Pancreas (tissue), 10 donors: ENCODE data around the gene COL9A1. TPM values are rescaled to one million over a fixed set of nuclear protein-coding genes. Genes with fewer than 3 reads are reported as not detected.

Experiments
- ATAC-seq, 4 donors: fragments of 200-7000 bp; cut with Tn5 transposase; one replicate each; pipeline versions ENCODE4 v1.8.0 to v1.9.1; 2020; ENCODE audit warnings: mild to moderate bottlenecking in 4 of 4, moderate library complexity in 4 of 4
- DNase-seq, 6 donors: peaks; one replicate each; pipeline ENCODE4 v3.0.0-alpha.2; 2020
- FAIRE-seq: peaks from 2 replicates; lab custom pipeline; 2012; peaks lifted over from hg19 to GRCh38; lab: Jason Lieb, UNC
- H3K27ac ChIP-seq, 4 donors: fragments of 200-600 bp; sonication (generic); 1 replicate in 3 of 4; 2 replicates in 1 of 4; pipeline versions ENCODE4 v1.5.0 to v1.8.0; 2020
- H3K27me3 ChIP-seq, 4 donors: fragments of 200-600 bp; one replicate each; pipeline ENCODE4 v1.8.0; 2021
- H3K36me3 ChIP-seq, 3 donors: fragments of 200-600 bp; sonication (generic) in 1 of 3; one replicate each; pipeline versions ENCODE4 v1.5.0 to v1.8.0; 2020 to 2021
- H3K4me1 ChIP-seq, 3 donors: fragments of 200-600 bp; one replicate each; pipeline ENCODE4 v1.8.0; 2021
- H3K4me3 ChIP-seq, 4 donors: fragments of 200-600 bp; sonication (generic) in 2 of 4; one replicate each; pipeline versions ENCODE4 v1.5.0 to v1.8.0; 2020 to 2021
- H3K9me3 ChIP-seq, 4 donors: fragments of 200-600 bp; one replicate each; pipeline ENCODE4 v1.8.0; 2021
- WGBS, 2 donors: extraction: QIAGEN DNeasy Blood & Tissue Kit; methylation state at CpG; one replicate each; pipeline ENCODE4 v1.1.7; 2013; 5-methylcytosine and 5-hydroxymethylcytosine counted together
- intact Hi-C, 3 donors: fragments of 100-400 bp; cut with DNase I; formaldehyde crosslinking; loops; one replicate each; pipeline versions ENCODE4 v1.11.1 to v1.14.2; 2022
- polyA plus RNA-seq, 2 donors: library from polyadenylated mRNA; stranded (reverse); fragments of 200-250 nt; gene quantifications; one replicate each; pipeline ENCODE4 v1.2.3, GENCODE V29; 2013
- total RNA-seq, 6 donors: library from RNA; stranded (reverse); fragmentation: NEBNext Ultra II Directional in 4 of 6; extraction: Animal tissue kit (Norgen Biotek cat#: 25700) in 4 of 6; gene quantifications; one replicate each; pipeline versions ENCODE4 v1.2.1 to v1.2.4, GENCODE V29; 2021 to 2023
- TF ChIP-seq, protein P1 (sequence below), 4 donors: fragments of 200-600 bp; sonication (generic) in 3 of 4; IDR thresholded peaks; one replicate each; pipeline versions ENCODE4 v1.5.0 to v1.8.0; 2021; ENCODE audit warnings: antibody characterized with exemption in 4 of 4
- donor health status: healthy with polysubstance abuse.
- donor health status: DM: no; HTN: no; CAD: no; lungs with moderate emphysema.
- donor health status: DM: no; HTN: no; CAD: no.
- donor health status: control.
- donor health status: control.
- donor health status: Bipolar disorder and iron deficiency.
- donor health status: DM: yes; HTN: yes; CAD: no.
- donor health status: DM: no; HTN: no; CAD: no.
- donor health status: DM: no; HTN: no; CAD: no.
- donor health status: DM: yes; HTN: yes; CAD: no.

Gene COL9A1
- total and polyA plus RNA-seq, 8 donors, result 0.09 to 1.1 (median 0.27) TPM; not detected in 3

DNA sequence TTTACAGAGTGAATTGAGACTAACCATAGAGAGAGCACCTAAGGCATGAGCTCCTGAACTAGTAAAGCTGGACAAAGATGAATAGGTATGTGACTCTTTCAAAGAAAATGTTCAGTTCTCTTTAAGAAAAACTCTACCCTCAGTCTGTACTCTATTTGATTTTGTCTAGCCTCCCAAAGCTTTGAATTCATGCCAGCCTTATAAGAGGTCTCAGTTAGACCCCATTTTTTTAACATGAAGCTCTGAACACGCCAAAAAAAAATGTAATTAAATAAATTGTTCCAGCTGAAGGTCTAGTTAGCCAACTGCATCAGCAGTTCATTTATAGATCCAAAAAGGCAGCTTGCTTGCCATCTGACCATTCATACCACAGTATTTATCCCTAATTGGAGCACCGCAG lies 71.6 kb downstream of the COL9A1 start:
- DNase-seq, result no peak
- H3K4me1 ChIP-seq, result no peaks in the 10 kb centered on the region
- TF ChIP-seq, protein P1, sequence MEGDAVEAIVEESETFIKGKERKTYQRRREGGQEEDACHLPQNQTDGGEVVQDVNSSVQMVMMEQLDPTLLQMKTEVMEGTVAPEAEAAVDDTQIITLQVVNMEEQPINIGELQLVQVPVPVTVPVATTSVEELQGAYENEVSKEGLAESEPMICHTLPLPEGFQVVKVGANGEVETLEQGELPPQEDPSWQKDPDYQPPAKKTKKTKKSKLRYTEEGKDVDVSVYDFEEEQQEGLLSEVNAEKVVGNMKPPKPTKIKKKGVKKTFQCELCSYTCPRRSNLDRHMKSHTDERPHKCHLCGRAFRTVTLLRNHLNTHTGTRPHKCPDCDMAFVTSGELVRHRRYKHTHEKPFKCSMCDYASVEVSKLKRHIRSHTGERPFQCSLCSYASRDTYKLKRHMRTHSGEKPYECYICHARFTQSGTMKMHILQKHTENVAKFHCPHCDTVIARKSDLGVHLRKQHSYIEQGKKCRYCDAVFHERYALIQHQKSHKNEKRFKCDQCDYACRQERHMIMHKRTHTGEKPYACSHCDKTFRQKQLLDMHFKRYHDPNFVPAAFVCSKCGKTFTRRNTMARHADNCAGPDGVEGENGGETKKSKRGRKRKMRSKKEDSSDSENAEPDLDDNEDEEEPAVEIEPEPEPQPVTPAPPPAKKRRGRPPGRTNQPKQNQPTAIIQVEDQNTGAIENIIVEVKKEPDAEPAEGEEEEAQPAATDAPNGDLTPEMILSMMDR (IDR thresholded peaks at IDR 0.05), result no peak
- no peak for ATAC-seq
- WGBS, 2 donors, result 71 to 76% methylated on average over 2 of the region's 2 CpGs
- intact Hi-C loops, result no loop called here
- no peaks in the 10 kb centered on the region for H3K27me3 ChIP-seq
- no peak for FAIRE-seq
- H3K9me3 ChIP-seq, result no peaks in the 10 kb centered on the region
- H3K4me3 ChIP-seq, result no peak overlapping the region
- no peak overlapping the region for H3K27ac ChIP-seq
- H3K36me3 ChIP-seq, result no peaks in the 10 kb centered on the region

DNA sequence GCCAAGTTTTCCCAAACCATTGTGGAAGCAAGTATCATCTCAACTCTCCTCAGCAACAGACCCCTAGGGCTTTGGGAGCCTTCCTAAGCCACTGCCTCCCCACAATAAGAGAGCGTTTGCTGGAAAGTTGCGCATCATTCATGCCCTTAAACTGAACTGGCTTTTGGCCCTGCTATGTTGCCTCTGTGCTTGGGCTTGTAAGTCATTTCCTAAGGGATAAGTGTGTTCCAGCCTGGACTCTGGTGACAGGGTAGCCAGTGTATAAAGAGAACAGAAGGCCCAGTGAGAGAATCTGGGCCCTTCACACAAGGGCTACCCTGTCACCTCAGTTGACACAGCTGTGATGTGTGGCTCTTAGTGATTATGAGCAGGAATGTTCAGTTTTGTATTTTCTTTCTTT lies 77.8 kb downstream of the COL9A1 start:
- Histone ChIP-seq H3K27ac (no peak overlapping the region), H3K4me3 (no peak overlapping the region), H3K27me3 (no peaks in the 10 kb centered on the region), H3K4me1 (peaks cover 5 to 8% (median 6%) of the 10 kb centered on the region in 3 donors), H3K36me3 (no peaks in the 10 kb centered on the region), H3K9me3 (no peaks in the 10 kb centered on the region)
- TF ChIP-seq, protein P1 (IDR thresholded peaks at IDR 0.05), result no peak
- FAIRE-seq (no peak), DNase-seq (no peak), ATAC-seq (no peak)
- WGBS, 2 donors, result 92 to 100% methylated on average over 2 of the region's 2 CpGs
- intact Hi-C loops, result no loop called here

DNA sequence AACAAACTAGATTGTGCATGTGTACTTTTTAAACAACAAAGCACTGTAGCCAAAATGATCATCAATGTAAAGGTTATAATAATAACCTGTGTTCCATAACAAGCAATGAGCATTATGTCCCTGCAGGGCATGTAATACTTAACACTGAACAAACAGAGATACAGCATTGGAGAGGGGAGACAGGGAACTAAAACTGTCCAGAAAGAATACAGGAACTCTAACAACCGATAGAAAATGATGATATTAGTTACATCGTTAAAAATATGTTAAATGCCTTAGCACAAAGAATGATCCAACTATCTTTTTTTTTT lies 80.5 kb downstream of the COL9A1 start:
- intact Hi-C loops, result no loop called here
- Histone ChIP-seq H3K36me3 (no peaks in the 10 kb centered on the region), H3K4me3 (no peak overlapping the region), H3K27ac (no peak overlapping the region), H3K4me1 (peaks cover 5 to 8% (median 6%) of the 10 kb centered on the region in 3 donors), H3K27me3 (no peaks in the 10 kb centered on the region), H3K9me3 (no peaks in the 10 kb centered on the region)
- ATAC-seq, result no peak
- TF ChIP-seq, protein P1 (IDR thresholded peaks at IDR 0.05), result no peak
- FAIRE-seq, result no peak
- DNase-seq, result no peak
- 21 to 36% methylated on average over 2 of the region's 2 CpGs for WGBS, 2 donors

DNA sequence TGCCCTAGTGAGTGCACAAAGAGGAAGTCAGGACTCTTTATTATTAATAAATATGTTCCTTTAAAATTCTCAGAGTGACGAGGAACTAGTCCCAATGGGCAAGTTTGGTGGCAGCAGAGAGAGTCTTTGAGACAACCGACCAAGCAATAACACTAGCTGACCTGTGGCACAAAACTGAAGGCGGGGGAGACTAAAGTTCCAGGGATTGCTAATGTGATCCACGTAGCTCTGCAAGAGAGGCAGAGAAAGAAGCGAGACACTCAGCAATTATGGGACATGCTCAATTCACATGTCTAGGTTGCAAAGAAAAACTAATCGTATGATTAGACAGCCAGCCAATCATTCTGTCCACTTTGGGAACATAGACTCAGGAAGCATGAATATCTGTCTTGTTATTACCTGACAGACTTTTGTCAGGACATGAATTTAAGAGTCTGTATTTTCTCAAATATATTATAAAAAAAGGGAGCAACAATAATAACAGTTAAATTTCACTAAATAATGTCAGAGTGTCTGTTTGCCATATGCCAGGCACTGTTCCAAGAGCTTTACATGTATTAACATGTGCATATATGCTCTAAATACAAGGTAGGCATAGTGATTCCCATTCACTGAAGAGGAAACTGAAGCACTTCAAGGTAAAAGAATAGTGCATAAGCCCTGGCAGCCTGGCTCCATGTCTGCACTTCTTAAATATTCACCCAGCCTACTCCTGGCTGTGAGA lies 81.0 kb downstream of the COL9A1 start:
- H3K27me3 ChIP-seq, result no peaks in the 10 kb centered on the region
- peak overlapping the region in 1 of 4 donors; percentile 24 for H3K27ac ChIP-seq
- WGBS, 2 donors, result 45 to 51% methylated on average over 6 of the region's 6 CpGs
- intact Hi-C loops, result no loop called here
- FAIRE-seq, result no peak
- H3K4me1 ChIP-seq, result peaks cover 5 to 8% (median 6%) of the 10 kb centered on the region in 3 donors
- TF ChIP-seq, protein P1 (IDR thresholded peaks at IDR 0.05), result no peak
- H3K36me3 ChIP-seq, result no peaks in the 10 kb centered on the region
- no peak overlapping the region for H3K4me3 ChIP-seq
- no peaks in the 10 kb centered on the region for H3K9me3 ChIP-seq
- peak; percentile 39 to 55 (median 52) for ATAC-seq
- DNase-seq, result no peak

DNA sequence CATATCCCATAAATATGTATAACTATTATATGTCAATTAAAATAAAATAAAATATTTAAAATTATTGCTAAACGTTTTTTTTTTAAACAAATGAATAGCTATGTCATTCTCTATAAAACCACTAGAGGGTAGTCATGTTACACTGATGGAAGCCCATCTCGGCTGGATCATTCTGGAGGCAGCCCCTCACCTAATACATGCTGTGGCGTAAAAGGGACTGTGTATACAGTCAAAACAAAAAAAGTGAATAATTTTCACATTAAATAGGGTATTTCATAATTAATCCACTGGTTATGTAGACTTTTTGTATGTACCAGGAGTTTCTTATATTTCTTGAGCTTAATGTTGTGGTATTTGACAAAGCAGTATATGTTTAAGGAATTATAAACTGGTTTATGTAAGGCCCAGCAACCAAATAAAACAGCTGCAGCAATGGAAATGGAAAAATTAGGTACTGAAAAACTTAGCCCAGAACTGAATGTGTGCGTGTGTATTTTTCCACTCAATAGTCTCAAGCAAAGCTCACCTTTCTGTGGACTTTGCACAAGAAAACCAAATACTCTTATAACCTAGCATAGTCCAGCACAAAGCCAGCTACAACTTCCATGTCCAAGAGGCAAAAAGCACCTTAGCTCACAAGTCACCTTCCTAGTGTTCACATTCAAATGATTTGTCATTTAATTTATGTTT lies 81.7 kb downstream of the COL9A1 start:
- intact Hi-C loops, result no loop called here
- peak in 2 of 6 donors; percentile 11 to 29 for DNase-seq
- TF ChIP-seq, protein P1 (IDR thresholded peaks at IDR 0.05), result peak; percentile 36 to 76 (median 72)

More for the DNA sequence above, 81.7 kb downstream of the COL9A1 start:
- Histone ChIP-seq H3K4me3 (no peak overlapping the region), H3K27me3 (no peaks in the 10 kb centered on the region), H3K36me3 (no peaks in the 10 kb centered on the region), H3K9me3 (no peaks in the 10 kb centered on the region), H3K27ac (peak overlapping the region in 1 of 4 donors; percentile 24), H3K4me1 (peaks cover 5 to 8% (median 6%) of the 10 kb centered on the region in 3 donors)
- FAIRE-seq, result peak; percentile 96
- ATAC-seq, result peak; percentile 84 to 95 (median 94)
- WGBS, 2 donors, result 7 to 9% methylated on average over 4 of the region's 4 CpGs
